H1 (cell line): ENCODE measurements around the gene CCDC78. TPM values are rescaled to one million over a fixed set of nuclear protein-coding genes. Genes with fewer than 3 reads are reported as not detected.

Source experiments
- HDAC6 ChIP-seq: IDR thresholded peaks from one replicate; pipeline ENCODE4 v1.7.1; 2012; ENCODE audit warnings: low read depth, mild to moderate bottlenecking, inconsistent platforms, low read length, moderate library complexity
- JUN ChIP-seq: IDR thresholded peaks from 2 replicates; pipeline ENCODE4 v1.6.1; 2011; ENCODE audit warnings: low read depth, mild to moderate bottlenecking, improper control_type of control experiment, low read length
- JUND ChIP-seq: IDR thresholded peaks from 2 replicates; pipeline ENCODE4 v1.6.1; 2011; ENCODE audit warnings: mild to moderate bottlenecking, improper control_type of control experiment, low read length
- KDM4A ChIP-seq: IDR thresholded peaks from one replicate; pipeline ENCODE4 v1.7.1; 2012; ENCODE audit warnings: low read depth, mild to moderate bottlenecking, moderate library complexity, low read length, inconsistent platforms; ENCODE audit not compliant: severe bottlenecking
- RNF2 ChIP-seq: fragments of 200-900, 300-1000 bp; sonication (generic); IDR thresholded peaks from 2 replicates; pipeline ENCODE4 v1.7.1; 2016; ENCODE audit warnings: borderline replicate concordance, low read depth, mild to moderate bottlenecking, antibody characterized with exemption, low read length; ENCODE audit not compliant: poor library complexity, severe bottlenecking; ENCODE audit errors: missing control alignments
- TBP ChIP-seq: IDR thresholded peaks from 2 replicates; pipeline ENCODE4 v1.6.1; 2011; ENCODE audit warnings: low read depth, low read length, improper control_type of control experiment
- polyA plus RNA-seq, 7 experiments: library from polyadenylated mRNA; depleted of rRNA in 3 of 7; stranded (reverse) in 5 of 7; unstranded in 2 of 7; fragments of >200 nt in 5 of 7; fragments of 200-250 nt in 2 of 7; gene quantifications; 1 replicate in 5 of 7; 2 replicates in 1 of 7; 4 replicates in 1 of 7; pipeline versions ENCODE4 v1.2.1 to v1.2.3, GENCODE V29; 2011 to 2013; ENCODE audit warnings: missing spikeins in 2 of 7, mixed read lengths in 2 of 7
- total RNA-seq: library from RNA; stranded (reverse); fragmentation: NEBNext Ultra II Directional; extraction: Animal tissue kit (Norgen Biotek cat#: 25700); gene quantifications from 2 replicates; pipeline ENCODE4 v1.2.1, GENCODE V29; 2021
- TF ChIP-seq, protein P1 (sequence below): fragments of 300-600 bp; sonication (generic); IDR thresholded peaks from 2 replicates; pipeline ENCODE4 v1.7.1; 2012; ENCODE audit warnings: low read length, moderate library complexity, mild to moderate bottlenecking, inconsistent platforms; ENCODE audit not compliant: insufficient replicate concordance
- TF ChIP-seq, protein P2 (sequence below): IDR thresholded peaks from 2 replicates; pipeline ENCODE4 v1.6.1; 2012; ENCODE audit warnings: low read length, inconsistent platforms

The CCDC78 gene
- total and polyA plus RNA-seq, 2 of the 8 experiments (the other 6 are each of a cell fraction or from before 2014, with no cell fraction given), result 7.1 to 8.5 TPM

DNA sequence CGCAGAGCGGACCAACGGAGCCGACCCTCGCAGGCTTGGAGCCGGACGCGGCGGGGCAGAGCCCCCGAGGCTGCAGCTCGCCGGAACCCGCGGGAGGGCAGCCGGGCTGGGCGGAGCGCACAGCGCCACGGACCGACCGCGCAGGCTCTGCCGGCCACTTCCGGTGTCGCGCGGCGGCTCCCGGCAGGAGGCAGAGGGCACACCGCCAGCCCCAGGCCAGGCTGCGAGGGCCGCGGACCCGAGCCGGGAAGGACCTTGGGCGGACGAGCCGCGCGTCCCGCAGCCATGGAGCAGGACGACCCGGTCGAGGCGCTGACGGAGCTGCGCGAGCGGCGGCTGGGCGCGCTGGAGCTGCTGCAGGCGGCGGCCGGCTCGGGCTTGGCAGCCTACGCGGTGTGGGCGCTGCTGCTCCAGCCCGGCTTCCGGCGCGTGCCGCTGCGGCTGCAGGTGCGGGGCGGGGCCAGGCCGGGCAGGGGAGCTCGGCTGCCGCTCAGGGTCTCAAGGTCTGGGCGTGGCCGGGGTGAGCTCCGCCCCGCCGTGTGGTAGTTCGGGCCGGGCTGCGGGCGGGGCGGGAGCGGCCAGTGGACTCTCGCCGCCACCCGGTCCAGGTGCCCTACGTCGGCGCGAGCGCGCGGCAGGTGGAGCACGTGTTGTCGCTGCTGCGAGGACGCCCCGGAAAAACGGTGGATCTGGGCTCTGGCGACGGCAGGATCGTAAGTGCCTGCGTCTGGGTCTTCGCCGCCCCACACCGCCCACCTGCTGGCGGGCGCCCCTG, 5.1 kb downstream of the CCDC78 start, which contains the start of gene ANTKMT (continued):
- TF ChIP-seq, protein P1, sequence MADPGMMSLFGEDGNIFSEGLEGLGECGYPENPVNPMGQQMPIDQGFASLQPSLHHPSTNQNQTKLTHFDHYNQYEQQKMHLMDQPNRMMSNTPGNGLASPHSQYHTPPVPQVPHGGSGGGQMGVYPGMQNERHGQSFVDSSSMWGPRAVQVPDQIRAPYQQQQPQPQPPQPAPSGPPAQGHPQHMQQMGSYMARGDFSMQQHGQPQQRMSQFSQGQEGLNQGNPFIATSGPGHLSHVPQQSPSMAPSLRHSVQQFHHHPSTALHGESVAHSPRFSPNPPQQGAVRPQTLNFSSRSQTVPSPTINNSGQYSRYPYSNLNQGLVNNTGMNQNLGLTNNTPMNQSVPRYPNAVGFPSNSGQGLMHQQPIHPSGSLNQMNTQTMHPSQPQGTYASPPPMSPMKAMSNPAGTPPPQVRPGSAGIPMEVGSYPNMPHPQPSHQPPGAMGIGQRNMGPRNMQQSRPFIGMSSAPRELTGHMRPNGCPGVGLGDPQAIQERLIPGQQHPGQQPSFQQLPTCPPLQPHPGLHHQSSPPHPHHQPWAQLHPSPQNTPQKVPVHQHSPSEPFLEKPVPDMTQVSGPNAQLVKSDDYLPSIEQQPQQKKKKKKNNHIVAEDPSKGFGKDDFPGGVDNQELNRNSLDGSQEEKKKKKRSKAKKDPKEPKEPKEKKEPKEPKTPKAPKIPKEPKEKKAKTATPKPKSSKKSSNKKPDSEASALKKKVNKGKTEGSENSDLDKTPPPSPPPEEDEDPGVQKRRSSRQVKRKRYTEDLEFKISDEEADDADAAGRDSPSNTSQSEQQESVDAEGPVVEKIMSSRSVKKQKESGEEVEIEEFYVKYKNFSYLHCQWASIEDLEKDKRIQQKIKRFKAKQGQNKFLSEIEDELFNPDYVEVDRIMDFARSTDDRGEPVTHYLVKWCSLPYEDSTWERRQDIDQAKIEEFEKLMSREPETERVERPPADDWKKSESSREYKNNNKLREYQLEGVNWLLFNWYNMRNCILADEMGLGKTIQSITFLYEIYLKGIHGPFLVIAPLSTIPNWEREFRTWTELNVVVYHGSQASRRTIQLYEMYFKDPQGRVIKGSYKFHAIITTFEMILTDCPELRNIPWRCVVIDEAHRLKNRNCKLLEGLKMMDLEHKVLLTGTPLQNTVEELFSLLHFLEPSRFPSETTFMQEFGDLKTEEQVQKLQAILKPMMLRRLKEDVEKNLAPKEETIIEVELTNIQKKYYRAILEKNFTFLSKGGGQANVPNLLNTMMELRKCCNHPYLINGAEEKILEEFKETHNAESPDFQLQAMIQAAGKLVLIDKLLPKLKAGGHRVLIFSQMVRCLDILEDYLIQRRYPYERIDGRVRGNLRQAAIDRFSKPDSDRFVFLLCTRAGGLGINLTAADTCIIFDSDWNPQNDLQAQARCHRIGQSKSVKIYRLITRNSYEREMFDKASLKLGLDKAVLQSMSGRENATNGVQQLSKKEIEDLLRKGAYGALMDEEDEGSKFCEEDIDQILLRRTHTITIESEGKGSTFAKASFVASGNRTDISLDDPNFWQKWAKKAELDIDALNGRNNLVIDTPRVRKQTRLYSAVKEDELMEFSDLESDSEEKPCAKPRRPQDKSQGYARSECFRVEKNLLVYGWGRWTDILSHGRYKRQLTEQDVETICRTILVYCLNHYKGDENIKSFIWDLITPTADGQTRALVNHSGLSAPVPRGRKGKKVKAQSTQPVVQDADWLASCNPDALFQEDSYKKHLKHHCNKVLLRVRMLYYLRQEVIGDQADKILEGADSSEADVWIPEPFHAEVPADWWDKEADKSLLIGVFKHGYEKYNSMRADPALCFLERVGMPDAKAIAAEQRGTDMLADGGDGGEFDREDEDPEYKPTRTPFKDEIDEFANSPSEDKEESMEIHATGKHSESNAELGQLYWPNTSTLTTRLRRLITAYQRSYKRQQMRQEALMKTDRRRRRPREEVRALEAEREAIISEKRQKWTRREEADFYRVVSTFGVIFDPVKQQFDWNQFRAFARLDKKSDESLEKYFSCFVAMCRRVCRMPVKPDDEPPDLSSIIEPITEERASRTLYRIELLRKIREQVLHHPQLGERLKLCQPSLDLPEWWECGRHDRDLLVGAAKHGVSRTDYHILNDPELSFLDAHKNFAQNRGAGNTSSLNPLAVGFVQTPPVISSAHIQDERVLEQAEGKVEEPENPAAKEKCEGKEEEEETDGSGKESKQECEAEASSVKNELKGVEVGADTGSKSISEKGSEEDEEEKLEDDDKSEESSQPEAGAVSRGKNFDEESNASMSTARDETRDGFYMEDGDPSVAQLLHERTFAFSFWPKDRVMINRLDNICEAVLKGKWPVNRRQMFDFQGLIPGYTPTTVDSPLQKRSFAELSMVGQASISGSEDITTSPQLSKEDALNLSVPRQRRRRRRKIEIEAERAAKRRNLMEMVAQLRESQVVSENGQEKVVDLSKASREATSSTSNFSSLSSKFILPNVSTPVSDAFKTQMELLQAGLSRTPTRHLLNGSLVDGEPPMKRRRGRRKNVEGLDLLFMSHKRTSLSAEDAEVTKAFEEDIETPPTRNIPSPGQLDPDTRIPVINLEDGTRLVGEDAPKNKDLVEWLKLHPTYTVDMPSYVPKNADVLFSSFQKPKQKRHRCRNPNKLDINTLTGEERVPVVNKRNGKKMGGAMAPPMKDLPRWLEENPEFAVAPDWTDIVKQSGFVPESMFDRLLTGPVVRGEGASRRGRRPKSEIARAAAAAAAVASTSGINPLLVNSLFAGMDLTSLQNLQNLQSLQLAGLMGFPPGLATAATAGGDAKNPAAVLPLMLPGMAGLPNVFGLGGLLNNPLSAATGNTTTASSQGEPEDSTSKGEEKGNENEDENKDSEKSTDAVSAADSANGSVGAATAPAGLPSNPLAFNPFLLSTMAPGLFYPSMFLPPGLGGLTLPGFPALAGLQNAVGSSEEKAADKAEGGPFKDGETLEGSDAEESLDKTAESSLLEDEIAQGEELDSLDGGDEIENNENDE, result no peak
- TF ChIP-seq TBP, result peak; percentile 68; the same call in 1 of the 2 replicates
- peak; percentile 37 for TF ChIP-seq KDM4A
- TF ChIP-seq JUN, result no peak
- TF ChIP-seq HDAC6, result no peak
- TF ChIP-seq, protein P2, sequence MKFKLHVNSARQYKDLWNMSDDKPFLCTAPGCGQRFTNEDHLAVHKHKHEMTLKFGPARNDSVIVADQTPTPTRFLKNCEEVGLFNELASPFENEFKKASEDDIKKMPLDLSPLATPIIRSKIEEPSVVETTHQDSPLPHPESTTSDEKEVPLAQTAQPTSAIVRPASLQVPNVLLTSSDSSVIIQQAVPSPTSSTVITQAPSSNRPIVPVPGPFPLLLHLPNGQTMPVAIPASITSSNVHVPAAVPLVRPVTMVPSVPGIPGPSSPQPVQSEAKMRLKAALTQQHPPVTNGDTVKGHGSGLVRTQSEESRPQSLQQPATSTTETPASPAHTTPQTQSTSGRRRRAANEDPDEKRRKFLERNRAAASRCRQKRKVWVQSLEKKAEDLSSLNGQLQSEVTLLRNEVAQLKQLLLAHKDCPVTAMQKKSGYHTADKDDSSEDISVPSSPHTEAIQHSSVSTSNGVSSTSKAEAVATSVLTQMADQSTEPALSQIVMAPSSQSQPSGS, result peak; percentile 21; the same call in 1 of the 2 replicates
- no peak for TF ChIP-seq RNF2
- no peak for TF ChIP-seq JUND
